ENCODE results near the gene PHACTR2. TPM values are rescaled to one million over a fixed set of nuclear protein-coding genes. Genes with fewer than 3 reads are reported as not detected.
"Not testable (repeated sequence)": the region's sequence is repeated elsewhere in the genome, so short reads cannot be mapped to it uniquely, and the experiment has no call there.

Gene PHACTR2
- total RNA-seq, 1 donor from 2014 or later, result 75.9 TPM

- intact Hi-C loops (cut with DNase I); ATAC-seq; DNase-seq (ENCODE audit: missing footprints): not testable (repeated sequence)
These were observed 191.0 kb downstream of the PHACTR2 start for GRCh38 chr6:143868808-143869207.

- ATAC-seq; intact Hi-C loops (cut with DNase I); DNase-seq (ENCODE audit: missing footprints): not testable (repeated sequence)
These were observed 193.5 kb downstream of the PHACTR2 start for GRCh38 chr6:143871202-143871730.

GRCh38 chr6:143872201-143872600 lies 194.4 kb downstream of the PHACTR2 start:
- ATAC-seq (no peak), DNase-seq (ENCODE audit: missing footprints) (no peak)
- intact Hi-C loops (cut with DNase I), result no loop called here

GRCh38 chr6:143873600-143873999 lies 195.8 kb downstream of the PHACTR2 start:
- DNase-seq (ENCODE audit: missing footprints); ATAC-seq; intact Hi-C loops (cut with DNase I): not testable (repeated sequence)

GRCh38 chr6:143874503-143874902 lies 196.7 kb downstream of the PHACTR2 start:
- DNase-seq (ENCODE audit: missing footprints); intact Hi-C loops (cut with DNase I); ATAC-seq: not testable (repeated sequence)

GRCh38 chr6:143877584-143878271 lies 200.0 kb downstream of the PHACTR2 start:
- no peak for ATAC-seq
- intact Hi-C loops (cut with DNase I), result no loop called here
- no peak for DNase-seq (ENCODE audit: missing footprints)

- DNase-seq (ENCODE audit: missing footprints), result no peak
- intact Hi-C loops (cut with DNase I), result no loop called here
- no peak for ATAC-seq
These were observed 200.6 kb downstream of the PHACTR2 start for GRCh38 chr6:143878272-143878760.

- ATAC-seq (no peak), DNase-seq (ENCODE audit: missing footprints) (no peak)
- intact Hi-C loops (cut with DNase I), result no loop called here
These were observed 202.6 kb downstream of the PHACTR2 start for GRCh38 chr6:143880412-143880811.

Other genes starting within 250 kb of the PHACTR2 start
- gene ADAT2, start 227.3 kb upstream of the PHACTR2 start, total RNA-seq, result 1.5 TPM
- gene PEX3, start 227.2 kb upstream of the PHACTR2 start, total RNA-seq, result 19.9 TPM
- gene FUCA2, start 166.2 kb upstream of the PHACTR2 start, total RNA-seq, result 46.1 TPM
- gene LTV1, start 165.4 kb downstream of the PHACTR2 start, total RNA-seq, result 12.4 TPM
- gene ZC2HC1B, start 186.5 kb downstream of the PHACTR2 start, total RNA-seq, result not detected

All from Right ventricle myocardium inferior (tissue), 1 donor.